GM21529 (cell line): ENCODE results near the gene USP2.

ENCODE experiments used
- ATAC-seq: cut with Tn5 transposase; IDR thresholded peaks from one replicate; pipeline ENCODE4 v1.9.1; 2021; ENCODE audit not compliant: unreplicated experiment

Gene USP2

GRCh38 chr11:119366690-119367620, 14.5 kb downstream of the USP2 start:
- no peak for ATAC-seq

GRCh38 chr11:119365071-119365591, 16.4 kb downstream of the USP2 start:
- no peak for ATAC-seq

- no peak for ATAC-seq
Observed at GRCh38 chr11:119363851-119364590, 17.5 kb downstream of the USP2 start.

- ATAC-seq: no peak
Observed at GRCh38 chr11:119363081-119363850, 18.2 kb downstream of the USP2 start.

- no peak for ATAC-seq
Observed at GRCh38 chr11:119362741-119363080, 18.8 kb downstream of the USP2 start.

GRCh38 chr11:119361941-119362725, 19.4 kb downstream of the USP2 start:
- ATAC-seq: no peak

- no peak for ATAC-seq
Observed at GRCh38 chr11:119361056-119361787, 20.3 kb downstream of the USP2 start.

- ATAC-seq: no peak
Observed at GRCh38 chr11:119359365-119360214, 21.9 kb downstream of the USP2 start.

- no peak for ATAC-seq
Observed at GRCh38 chr11:119357074-119357473, 24.4 kb downstream of the USP2 start.

GRCh38 chr11:119356349-119357031, 25.0 kb downstream of the USP2 start:
- peak; percentile 78 for ATAC-seq

- no peak for ATAC-seq
Observed at GRCh38 chr11:119355091-119355843, 26.2 kb downstream of the USP2 start.

- no peak for ATAC-seq
Observed at GRCh38 chr11:119352857-119353260, 28.6 kb downstream of the USP2 start.

GRCh38 chr11:119351232-119351631, 30.3 kb downstream of the USP2 start:
- no peak for ATAC-seq

GRCh38 chr11:119350302-119350701, 31.2 kb downstream of the USP2 start:
- ATAC-seq: no peak

- no peak for ATAC-seq
Observed at GRCh38 chr11:119347940-119348605, 33.4 kb downstream of the USP2 start.

GRCh38 chr11:119347242-119347641, 34.2 kb downstream of the USP2 start:
- ATAC-seq: no peak

- no peak for ATAC-seq
Observed at GRCh38 chr11:119346605-119347004, 34.9 kb downstream of the USP2 start, which contains the start of gene MFRP. Gene MFRP (minus strand): TSS chr11:119346705. CDS start chr11:119346513, 192 bp downstream.
